ENCODE results near the gene OR10A3.

Gene OR10A3

GRCh38 chr11:7931168-7931567 lies 10.3 kb downstream of the OR10A3 start, which contains the start of gene OR10A6:
OR10A6 (minus strand) TSS chr11:7931268; CDS start chr11:7928662, 2,606 bp downstream.
- DNase-seq: no peak

DNA sequence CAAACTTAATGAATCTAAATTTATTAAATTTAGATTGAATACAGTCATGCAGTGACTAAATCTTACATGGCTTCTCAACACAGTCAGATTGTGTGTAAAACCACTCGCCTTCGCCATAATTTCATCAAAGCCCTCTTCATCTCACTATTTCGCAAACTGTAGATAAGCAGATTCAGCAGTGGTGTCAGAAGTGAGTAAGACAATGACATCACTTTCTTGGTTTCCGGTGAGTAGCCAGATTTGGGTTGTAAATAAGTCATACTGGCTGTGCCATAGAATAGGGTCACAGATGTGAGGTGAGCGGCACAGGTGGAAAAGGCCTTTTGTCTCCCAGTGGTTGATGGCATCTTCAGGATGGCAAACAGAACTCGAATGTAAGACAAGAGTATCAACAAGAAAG lies 13.9 kb downstream of the OR10A3 start:
- DNase-seq: no peak

DNA sequence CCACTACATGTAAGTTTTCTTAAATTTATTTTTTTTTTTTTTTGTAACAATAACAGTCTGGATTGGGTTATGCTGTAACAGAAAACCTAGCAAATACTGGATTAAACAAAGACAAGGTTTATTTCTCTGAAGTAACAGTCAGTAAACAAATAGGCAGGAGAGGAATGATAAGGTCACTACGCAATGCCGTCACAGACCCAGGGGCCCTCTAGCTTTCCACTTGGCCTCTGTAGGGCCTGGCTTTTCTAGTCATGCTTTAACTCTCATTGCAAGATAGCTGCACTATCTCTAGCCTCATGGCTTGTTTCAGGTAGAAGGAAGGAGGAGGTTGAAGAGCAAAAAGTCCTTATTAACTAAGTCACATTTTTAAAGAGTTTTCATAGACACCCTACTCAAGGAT lies 17.0 kb downstream of the OR10A3 start:
- no peak for DNase-seq

GRCh38 chr11:7918141-7918540 lies 23.4 kb downstream of the OR10A3 start:
- DNase-seq: no peak

- DNase-seq: no peak
Observed at GRCh38 chr11:7911011-7911410, 30.5 kb downstream of the OR10A3 start.

DNA sequence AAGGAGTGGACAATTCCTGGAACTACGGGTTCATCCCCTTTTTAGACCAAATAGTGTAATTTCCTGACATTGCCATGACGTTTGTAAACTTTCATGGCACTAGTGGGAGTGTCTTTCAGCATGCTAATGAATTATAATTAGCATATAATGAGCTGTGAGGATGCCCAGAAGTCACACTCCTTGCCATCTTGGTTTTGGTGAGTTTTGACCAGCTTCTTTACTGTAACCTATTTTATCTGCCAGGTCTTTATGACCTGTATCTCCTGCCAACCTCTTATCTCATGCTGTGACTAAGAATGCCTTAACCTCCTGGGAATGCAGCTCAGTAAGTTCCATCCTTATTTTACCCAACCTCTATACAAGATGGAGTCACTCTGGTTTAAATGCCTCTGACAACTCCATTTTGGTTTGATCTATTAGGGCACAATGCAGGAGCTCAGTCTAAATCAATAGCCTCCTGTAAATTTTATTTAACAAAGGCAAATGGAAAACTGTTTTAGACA lies 31.2 kb downstream of the OR10A3 start:
- DNase-seq: no peak

DNA sequence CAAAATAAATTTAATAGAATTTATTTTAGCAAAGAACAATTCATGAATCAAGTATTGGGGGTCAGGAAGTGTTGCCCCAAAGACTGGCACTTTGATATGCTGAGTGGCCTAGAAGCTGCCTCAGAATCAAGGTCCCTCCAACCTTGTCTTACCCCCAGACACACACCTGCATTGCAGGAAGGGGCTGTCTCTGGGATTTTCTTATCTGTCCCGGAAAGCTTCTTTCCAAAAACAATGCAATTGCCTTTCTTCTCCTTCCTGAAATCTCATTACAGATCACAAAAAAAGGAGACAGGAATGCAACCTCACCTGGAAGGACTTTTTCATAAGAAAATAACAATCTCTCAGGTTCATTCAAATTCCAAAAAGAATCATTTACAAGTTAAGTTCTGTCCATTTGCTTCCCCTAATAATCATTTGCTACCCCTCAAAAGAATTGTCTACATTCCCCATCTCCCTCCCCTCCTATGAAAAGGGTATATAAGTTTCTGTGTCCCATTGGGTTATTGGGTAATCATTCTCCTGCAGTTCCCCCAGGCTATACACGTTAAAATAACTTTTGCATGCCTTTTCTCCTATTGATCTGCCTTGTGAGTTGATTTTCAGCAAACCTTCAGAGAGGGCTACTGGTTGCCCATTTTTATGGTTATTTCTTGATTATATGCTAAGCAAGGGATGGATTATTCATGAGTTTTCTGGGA lies 31.8 kb downstream of the OR10A3 start:
- no peak for DNase-seq

- no peak for DNase-seq
Observed at GRCh38 chr11:7907121-7907520, 34.4 kb downstream of the OR10A3 start.

DNA sequence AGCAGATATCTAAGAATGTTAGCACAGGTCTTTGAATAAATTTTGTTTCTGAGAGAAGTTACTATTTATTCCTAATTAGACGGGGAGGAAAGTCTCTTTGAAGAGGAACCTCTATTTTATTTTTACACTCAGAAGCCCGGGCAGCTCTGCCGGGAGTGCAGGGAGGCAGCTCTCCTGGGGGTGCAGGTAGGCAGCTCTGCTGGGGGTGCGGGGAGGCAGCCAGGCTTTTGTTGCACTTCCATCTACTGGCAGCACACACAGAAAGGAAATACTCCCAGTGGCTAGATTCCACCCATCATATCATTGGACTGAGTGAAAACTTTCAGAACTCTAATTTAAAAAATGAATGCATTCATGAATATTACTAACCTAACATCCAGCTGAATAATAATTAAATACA lies 35.0 kb downstream of the OR10A3 start:
- no peak for DNase-seq

GRCh38 chr11:7905961-7906429 lies 35.5 kb downstream of the OR10A3 start:
- DNase-seq: no peak

GRCh38 chr11:7905549-7905948 lies 36.0 kb downstream of the OR10A3 start:
- no peak for DNase-seq

- no peak for DNase-seq
Observed at GRCh38 chr11:7904917-7905316, 36.6 kb downstream of the OR10A3 start.

GRCh38 chr11:7903940-7904339 lies 37.6 kb downstream of the OR10A3 start:
- DNase-seq: no peak

- no peak for DNase-seq
Observed at GRCh38 chr11:7901319-7901854, 40.1 kb downstream of the OR10A3 start.

GRCh38 chr11:7900686-7901085 lies 40.8 kb downstream of the OR10A3 start:
- no peak for DNase-seq

DNA sequence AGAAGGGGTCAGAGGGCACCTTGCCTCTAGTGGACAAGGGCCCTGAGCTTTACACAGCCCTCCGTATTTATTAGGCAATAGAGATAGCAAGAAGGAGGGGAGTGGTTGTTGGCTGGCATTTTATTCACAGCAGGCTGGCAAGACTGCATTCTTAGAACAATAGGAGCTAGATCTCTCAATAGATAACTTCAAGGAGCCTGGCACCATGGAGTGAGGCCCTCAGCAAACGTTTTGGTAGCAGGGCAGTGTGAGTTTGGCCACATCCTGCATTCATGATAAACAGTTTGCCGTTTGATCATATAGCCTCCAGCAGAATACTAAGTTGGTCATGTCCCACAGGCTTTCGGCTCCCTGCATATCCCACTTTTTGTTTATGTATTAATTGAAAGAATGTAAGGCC lies 42.1 kb downstream of the OR10A3 start:
- no peak for DNase-seq

DNA sequence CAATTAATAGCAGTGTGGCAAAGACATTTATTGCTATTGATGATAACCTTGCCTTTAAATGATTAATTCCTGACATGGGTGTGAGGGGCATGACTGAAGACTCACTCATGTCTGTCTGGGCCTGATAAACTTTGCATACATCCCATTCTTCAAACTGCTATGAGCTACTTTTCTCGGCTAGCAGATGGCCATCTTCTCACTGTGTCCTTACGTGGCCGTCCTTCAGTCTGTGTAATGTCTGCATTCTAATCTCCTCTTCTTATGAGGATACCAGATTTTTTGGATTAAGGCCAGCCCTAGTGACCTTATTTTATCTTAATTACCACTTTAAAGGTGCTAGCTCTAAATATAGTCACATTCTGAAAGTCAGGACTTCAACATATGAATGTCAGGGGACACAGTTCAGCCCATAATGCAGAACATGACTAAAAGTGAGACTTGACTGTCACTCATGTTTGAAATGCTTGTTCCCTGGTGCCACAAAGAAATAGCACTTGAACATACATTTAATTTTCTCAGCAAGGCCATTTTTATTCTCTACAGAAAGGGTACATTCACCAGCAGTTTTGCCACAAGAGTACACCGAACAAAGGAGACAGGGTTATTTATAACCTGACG lies 42.7 kb downstream of the OR10A3 start:
- DNase-seq: no peak

GRCh38 chr11:7896009-7896785 lies 45.3 kb downstream of the OR10A3 start:
- no peak for DNase-seq

- no peak for DNase-seq
Observed at GRCh38 chr11:7894251-7894650, 47.3 kb downstream of the OR10A3 start.

- no peak for DNase-seq
Observed at GRCh38 chr11:7893796-7894195, 47.7 kb downstream of the OR10A3 start.

- DNase-seq: peak in 3 of 6 experiments; percentile 12 to 54 (median 22)
Observed at GRCh38 chr11:7892840-7893254, 48.7 kb downstream of the OR10A3 start.

GRCh38 chr11:7892059-7892699 lies 49.3 kb downstream of the OR10A3 start:
- no peak for DNase-seq

Measured in stimulated activated naive CD4-positive, alpha-beta T cell (primary cell).